Left colon (tissue), 2 donors: Measurements from ENCODE around the gene KCNH6. TPM values are rescaled to one million over a fixed set of nuclear protein-coding genes. Genes with fewer than 3 reads are reported as not detected.

Experiments
- ATAC-seq: fragments of 200-7000 bp; cut with Tn5 transposase; one replicate; pipeline ENCODE4 v1.9.1; 2020; ENCODE audit warnings: mild to moderate bottlenecking, moderate library complexity
- DNase-seq, 2 donors: peaks; one replicate each; pipeline ENCODE4 v3.0.0-alpha.2; 2020
- intact Hi-C, 2 donors: fragments of 100-400 bp; cut with DNase I in 1 of 2; cut with micrococcal nuclease in 1 of 2; formaldehyde crosslinking; loops; one replicate each; pipeline versions ENCODE4 v1.11.2 to v1.14.0; 2022; cut with DNase I, micrococcal nuclease
- total RNA-seq, 2 donors: library from RNA; stranded (reverse); fragmentation: NEBNext Ultra II Directional; extraction: Animal tissue kit (Norgen Biotek cat#: 25700); gene quantifications; one replicate each; pipeline ENCODE4 v1.2.1, GENCODE V29; 2021
- donor health status: DM: no; HTN: no; CAD: no.
- donor health status: DM: yes; HTN: yes; CAD: no.

Gene KCNH6
- total RNA-seq, 2 donors from 2014 or later, result 0.58 to 1.1 TPM

- intact Hi-C loops, result no loop called here
- DNase-seq, result no peak
Observed at GRCh38 chr17:63571632-63572310, 48.6 kb downstream of the KCNH6 start.

DNA sequence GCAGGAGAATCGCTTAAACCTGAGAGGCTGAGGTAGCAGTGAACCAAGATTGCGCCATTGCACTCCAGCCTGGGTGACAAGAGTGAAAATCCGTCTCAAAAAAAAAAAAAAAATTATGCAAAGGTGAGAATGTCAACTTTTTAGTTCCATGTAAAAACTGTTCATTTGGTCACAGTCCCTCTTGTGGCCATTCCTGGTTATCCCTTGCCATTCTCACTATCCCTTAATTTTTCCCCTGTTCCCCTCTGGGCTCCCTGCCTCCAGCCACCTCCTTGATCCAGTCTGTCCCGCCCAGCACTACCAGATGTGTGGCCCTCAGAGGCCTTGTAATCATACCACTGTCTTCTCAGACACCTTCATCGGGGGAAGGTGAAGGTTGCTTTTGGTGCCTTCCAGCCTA, 50.5 kb downstream of the KCNH6 start:
- intact Hi-C loops, result no loop called here
- DNase-seq (no peak), ATAC-seq (no peak)

More at GRCh38 chr17:63571632-63572310, 48.6 kb downstream of the KCNH6 start:
- ATAC-seq, result no peak

DNA sequence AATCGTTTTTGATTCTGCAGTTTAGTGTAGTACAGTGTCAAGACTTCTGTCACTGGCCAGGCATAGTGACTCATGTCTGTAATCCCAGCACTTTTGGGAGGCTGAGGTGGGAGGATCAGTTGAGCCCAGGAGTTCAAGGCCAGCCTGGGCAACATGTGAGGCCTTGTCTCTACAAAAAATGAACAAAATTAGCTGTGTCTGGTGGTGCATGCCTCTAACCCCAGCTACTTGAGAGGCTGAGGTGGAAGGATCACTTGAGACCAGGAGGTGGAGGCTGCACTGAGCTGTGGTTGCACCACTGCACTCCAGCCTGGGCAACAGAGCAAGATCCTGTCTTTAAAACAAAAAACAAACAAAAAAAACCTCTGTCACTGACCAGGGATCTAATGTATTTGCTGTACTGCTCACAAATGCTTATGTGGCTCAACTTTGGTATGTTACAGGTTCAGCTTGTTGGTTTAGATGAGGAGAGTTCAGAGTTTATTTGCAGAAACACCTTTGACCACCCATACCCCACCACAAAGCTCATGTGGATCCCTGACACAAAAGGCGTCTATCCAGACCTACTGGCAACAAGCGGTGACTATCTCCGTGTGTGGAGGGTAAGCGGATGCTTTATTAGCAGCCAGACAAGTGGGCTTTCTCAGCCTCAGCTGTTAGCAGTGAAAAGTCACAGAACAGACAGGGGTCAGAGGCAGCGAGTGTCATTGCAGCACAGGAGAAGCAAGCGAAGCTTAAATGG, 55.0 kb downstream of the KCNH6 start:
- ATAC-seq (no peak), DNase-seq (no peak)
- intact Hi-C loops, result no loop called here

GRCh38 chr17:63578769-63579111, 55.6 kb downstream of the KCNH6 start:
- ATAC-seq (peak; percentile 37), DNase-seq (no peak)
- intact Hi-C loops, result no loop called here

DNA sequence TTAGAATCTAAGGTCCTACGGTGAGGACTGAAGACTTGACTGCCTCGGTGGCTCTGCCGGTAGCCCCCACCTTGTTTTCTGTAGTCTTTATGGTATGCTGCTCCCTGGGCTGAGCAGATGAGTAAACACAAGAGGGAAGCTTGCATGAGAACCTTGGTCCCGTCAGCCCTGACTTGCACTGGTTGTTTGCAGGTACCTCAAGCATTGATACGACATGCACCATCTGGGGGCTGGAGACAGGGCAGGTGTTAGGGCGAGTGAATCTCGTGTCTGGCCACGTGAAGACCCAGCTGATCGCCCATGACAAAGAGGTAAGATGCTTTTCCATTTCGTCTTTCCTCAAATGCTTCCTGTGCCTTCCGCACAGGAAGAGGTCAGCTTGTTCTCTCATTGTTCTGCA, 56.5 kb downstream of the KCNH6 start:
- ATAC-seq, result no peak
- DNase-seq, result no peak
- intact Hi-C loops, result no loop called here

DNA sequence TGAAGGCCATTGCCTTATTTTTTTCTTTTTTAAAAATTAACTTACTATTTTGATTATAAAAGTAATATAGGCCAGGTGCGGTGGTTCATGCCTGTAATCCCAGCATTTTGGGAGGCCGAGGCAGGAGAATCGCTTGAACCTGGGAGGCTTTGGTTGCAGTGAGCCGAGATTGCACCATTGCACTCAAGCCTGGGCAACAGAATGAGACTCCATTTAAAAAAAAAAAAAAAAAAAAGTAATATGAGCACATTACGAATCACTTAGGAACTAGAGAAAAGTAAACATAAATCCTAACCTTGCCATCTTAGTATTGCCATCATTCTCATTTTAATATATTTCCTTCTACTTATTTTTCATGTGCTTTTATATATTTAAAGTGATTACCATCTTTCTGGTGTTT, 64.6 kb downstream of the KCNH6 start:
- intact Hi-C loops, result no loop called here
- DNase-seq (no peak), ATAC-seq (no peak)

- intact Hi-C loops, result no loop called here
- DNase-seq, result no peak
- ATAC-seq, result no peak
Observed at GRCh38 chr17:63588797-63589196, 65.6 kb downstream of the KCNH6 start.

- ATAC-seq (no peak), DNase-seq (no peak)
- intact Hi-C loops, result no loop called here
Observed at GRCh38 chr17:63589646-63590045, 66.5 kb downstream of the KCNH6 start.

- intact Hi-C loops, result no loop called here
- ATAC-seq, result no peak
Observed at GRCh38 chr17:63592797-63593196, 69.6 kb downstream of the KCNH6 start.

GRCh38 chr17:63595132-63595531, 72.0 kb downstream of the KCNH6 start:
- intact Hi-C loops, result no loop called here
- no peak for ATAC-seq

More at GRCh38 chr17:63592797-63593196, 69.6 kb downstream of the KCNH6 start:
- DNase-seq, result no peak

More at GRCh38 chr17:63595132-63595531, 72.0 kb downstream of the KCNH6 start:
- DNase-seq, result no peak

Other genes with a start within 250 kb of the KCNH6 start
- 10 to 100 TPM; 59.6 to 66.6 TPM for gene CYB561, start 77.1 kb upstream of the KCNH6 start, total RNA-seq
- 10 to 100 TPM; 27.7 to 31.9 TPM for gene ACE, start 46.3 kb upstream of the KCNH6 start, total RNA-seq
- 10 to 100 TPM; 74.0 to 91.2 TPM for gene DCAF7, start 27.1 kb downstream of the KCNH6 start, total RNA-seq
- 10 to 100 TPM; 36.0 to 39.6 TPM for gene TACO1, start 77.5 kb downstream of the KCNH6 start, total RNA-seq
- gene MAP3K3, start 99.1 kb downstream of the KCNH6 start, total RNA-seq, result 10 to 100 TPM; 12.8 to 16.1 TPM
- gene LIMD2, start 176.8 kb downstream of the KCNH6 start, total RNA-seq, result 1 to 10 TPM; 3.7 to 8.5 TPM
- gene STRADA, start 218.4 kb downstream of the KCNH6 start, total RNA-seq, result 10 to 100 TPM; 18.8 to 21.2 TPM